Activated naive CD8-positive, alpha-beta T cell (primary cell): Measurements from ENCODE around the gene PSMD7.

Experiments used
- H3K27ac Mint-ChIP-seq: one replicate; pipeline ENCODE4 v1.8.0; 2021; ENCODE audit warnings: mixed read lengths
- H3K27me3 Mint-ChIP-seq: one replicate; pipeline ENCODE4 v1.8.0; 2021; ENCODE audit warnings: mixed read lengths
- H3K36me3 Mint-ChIP-seq: one replicate; pipeline ENCODE4 v1.8.0; 2021; ENCODE audit warnings: mixed read lengths
- H3K4me1 Mint-ChIP-seq: one replicate; pipeline ENCODE4 v1.8.0; 2021; ENCODE audit warnings: low read depth, mixed read lengths
- H3K4me3 Mint-ChIP-seq: one replicate; pipeline ENCODE4 v1.8.0; 2021; ENCODE audit warnings: mild to moderate bottlenecking, mixed read lengths
- H3K9me3 Mint-ChIP-seq: one replicate; pipeline ENCODE4 v1.8.0; 2021; ENCODE audit warnings: low read depth, mixed read lengths

The PSMD7 gene

GRCh38 chr16:74296432-74297144, at the start of gene PSMD7:
Gene PSMD7, plus strand, starts transcription at chr16:74296814. Its CDS starts 101 bp downstream, at chr16:74296915.
- Mint-ChIP-seq H3K27me3 (no peaks in the 10 kb centered on the region), H3K4me3 (peak within 1 kb of the TSS; percentile 95), H3K36me3 (peaks cover 7% of the 10 kb centered on the region), H3K9me3 (no peaks in the 10 kb centered on the region), H3K27ac (peak within 1 kb of the TSS; percentile 96), H3K4me1 (peaks cover 36% of the 10 kb centered on the region)

- Mint-ChIP-seq H3K4me1 (no peaks in the 10 kb centered on the region), H3K27ac (no peak overlapping the region), H3K9me3 (no peaks in the 10 kb centered on the region), H3K27me3 (peaks cover 6% of the 10 kb centered on the region), H3K4me3 (no peak overlapping the region), H3K36me3 (no peaks in the 10 kb centered on the region)
Measured at GRCh38 chr16:74249254-74249653, 47.4 kb upstream of the PSMD7 start.

- H3K36me3 Mint-ChIP-seq, result no peaks in the 10 kb centered on the region
- H3K4me3 Mint-ChIP-seq, result no peak overlapping the region
- H3K9me3 Mint-ChIP-seq, result no peaks in the 10 kb centered on the region
Measured at GRCh38 chr16:74249846-74250245, 46.8 kb upstream of the PSMD7 start.

DNA sequence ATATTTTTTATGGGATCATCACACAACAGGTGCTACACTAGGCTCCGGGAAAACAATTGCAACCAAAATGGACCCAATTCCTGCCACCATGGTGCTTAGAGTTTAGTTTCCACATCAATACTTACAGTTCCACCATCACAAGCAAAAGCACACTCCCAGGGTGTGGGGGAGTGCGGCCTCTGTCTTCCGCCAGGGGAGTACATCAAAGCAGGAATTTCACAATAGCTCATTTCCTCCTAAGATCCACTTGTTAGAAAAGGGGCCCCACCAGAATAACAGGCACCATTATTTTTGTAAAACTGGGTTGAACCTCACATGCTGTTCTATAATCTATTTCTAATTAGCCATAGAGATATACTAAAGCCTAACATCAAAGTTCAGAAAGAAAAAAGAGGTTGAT, 44.3 kb upstream of the PSMD7 start:
- Mint-ChIP-seq H3K4me3 (no peak overlapping the region), H3K9me3 (no peaks in the 10 kb centered on the region), H3K4me1 (no peaks in the 10 kb centered on the region), H3K36me3 (no peaks in the 10 kb centered on the region), H3K27me3 (peaks cover 6% of the 10 kb centered on the region), H3K27ac (no peak overlapping the region)

More at GRCh38 chr16:74249846-74250245, 46.8 kb upstream of the PSMD7 start:
- H3K4me1 Mint-ChIP-seq, result no peaks in the 10 kb centered on the region
- H3K27ac Mint-ChIP-seq, result no peak overlapping the region
- H3K27me3 Mint-ChIP-seq, result peaks cover 6% of the 10 kb centered on the region

DNA sequence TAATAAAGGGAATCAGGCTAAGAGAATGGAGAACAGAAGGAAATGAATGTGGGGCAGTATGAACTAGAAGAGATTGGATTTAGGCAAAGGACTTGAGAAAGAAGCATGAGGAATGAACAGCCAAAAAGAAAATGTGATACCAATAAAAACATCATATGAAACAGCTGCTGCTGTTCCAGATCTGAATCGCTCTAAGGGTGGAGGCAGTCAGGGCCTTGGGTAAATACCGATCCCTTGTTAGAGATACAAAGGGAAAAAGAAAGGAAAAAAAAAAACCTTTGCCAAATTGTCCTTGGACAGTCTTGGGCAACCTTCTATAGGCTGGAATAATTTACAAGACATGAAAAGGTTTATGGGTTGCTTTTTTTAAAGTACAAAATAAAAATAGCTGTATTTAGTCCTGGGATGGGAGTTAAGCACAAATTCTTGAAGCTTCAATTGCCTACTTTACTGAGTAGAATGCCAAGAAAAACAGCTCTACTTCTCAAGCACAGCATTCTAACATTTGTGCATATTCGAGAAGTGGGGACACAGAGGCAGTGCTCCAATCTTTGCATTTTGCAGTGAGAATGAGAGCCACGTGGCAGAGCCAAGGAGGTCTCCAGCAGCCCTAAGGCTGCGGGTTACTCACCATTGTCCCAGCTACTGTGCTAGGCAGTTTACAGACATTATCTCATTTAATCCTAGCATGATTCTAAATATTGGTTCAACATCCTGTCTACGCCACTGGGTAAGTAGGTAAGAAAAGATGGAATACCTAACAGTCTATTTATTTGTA, 43.3 kb upstream of the PSMD7 start:
- no peak overlapping the region for H3K27ac Mint-ChIP-seq
- no peak overlapping the region for H3K4me3 Mint-ChIP-seq
- H3K27me3 Mint-ChIP-seq, result peaks cover 5% of the 10 kb centered on the region
- H3K9me3 Mint-ChIP-seq, result no peaks in the 10 kb centered on the region
- no peaks in the 10 kb centered on the region for H3K4me1 Mint-ChIP-seq
- no peaks in the 10 kb centered on the region for H3K36me3 Mint-ChIP-seq

GRCh38 chr16:74257061-74257460, 39.6 kb upstream of the PSMD7 start:
- no peaks in the 10 kb centered on the region for H3K27me3 Mint-ChIP-seq
- no peak overlapping the region for H3K27ac Mint-ChIP-seq
- H3K4me1 Mint-ChIP-seq, result no peaks in the 10 kb centered on the region
- no peaks in the 10 kb centered on the region for H3K36me3 Mint-ChIP-seq
- no peaks in the 10 kb centered on the region for H3K9me3 Mint-ChIP-seq
- no peak overlapping the region for H3K4me3 Mint-ChIP-seq

DNA sequence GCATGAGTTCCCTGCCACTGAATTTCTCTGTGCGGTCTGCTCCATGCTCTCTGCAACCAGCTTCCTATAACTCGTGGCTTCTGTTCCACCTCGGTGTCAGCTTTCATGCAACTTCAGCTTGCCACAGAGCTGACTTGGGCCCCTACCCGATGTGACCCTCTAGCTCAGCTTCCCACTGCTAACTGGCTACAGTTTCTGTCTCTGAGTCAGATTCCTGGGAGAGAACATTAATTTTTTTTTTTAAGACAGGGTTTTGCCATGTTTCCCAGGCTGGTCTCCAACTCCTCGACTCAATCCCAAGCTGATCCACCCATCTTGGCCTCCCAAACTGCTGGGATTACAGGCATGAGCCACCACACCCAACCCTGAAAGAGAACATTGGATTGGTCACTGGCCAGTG, 35.5 kb upstream of the PSMD7 start:
- Mint-ChIP-seq H3K27me3 (no peaks in the 10 kb centered on the region), H3K4me1 (no peaks in the 10 kb centered on the region), H3K9me3 (no peaks in the 10 kb centered on the region), H3K36me3 (no peaks in the 10 kb centered on the region), H3K27ac (no peak overlapping the region), H3K4me3 (no peak overlapping the region)

DNA sequence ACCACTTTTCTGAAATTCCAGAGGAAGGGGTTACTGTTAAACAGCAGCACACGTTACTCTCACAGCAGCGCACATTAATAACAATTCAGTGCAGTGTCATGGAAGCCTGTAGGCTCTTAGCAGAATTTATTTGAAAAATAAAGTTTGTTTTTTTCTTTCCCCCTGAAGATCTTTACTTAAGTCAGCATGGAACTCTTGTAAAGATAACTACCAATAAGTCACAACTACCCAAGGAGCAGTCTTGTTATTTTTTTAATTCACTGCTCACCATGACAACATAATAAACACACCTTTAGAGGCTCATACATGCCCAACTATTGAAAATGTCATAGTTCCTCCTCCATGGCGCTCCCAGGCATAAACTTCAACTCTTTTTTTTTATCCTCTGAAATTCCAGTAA, 31.8 kb upstream of the PSMD7 start:
- Mint-ChIP-seq H3K9me3 (no peaks in the 10 kb centered on the region), H3K27me3 (no peaks in the 10 kb centered on the region), H3K36me3 (no peaks in the 10 kb centered on the region), H3K4me3 (no peak overlapping the region), H3K4me1 (no peaks in the 10 kb centered on the region), H3K27ac (no peak overlapping the region)

- Mint-ChIP-seq H3K36me3 (no peaks in the 10 kb centered on the region), H3K4me3 (no peak overlapping the region), H3K4me1 (no peaks in the 10 kb centered on the region), H3K9me3 (no peaks in the 10 kb centered on the region), H3K27ac (no peak overlapping the region), H3K27me3 (peaks cover 3% of the 10 kb centered on the region)
Measured at GRCh38 chr16:74268372-74268782, 28.2 kb upstream of the PSMD7 start.

GRCh38 chr16:74271872-74272271, 24.7 kb upstream of the PSMD7 start:
- Mint-ChIP-seq H3K27ac (no peak overlapping the region), H3K27me3 (peaks cover 11% of the 10 kb centered on the region), H3K9me3 (no peaks in the 10 kb centered on the region), H3K4me1 (no peaks in the 10 kb centered on the region), H3K36me3 (no peaks in the 10 kb centered on the region), H3K4me3 (no peak overlapping the region)

DNA sequence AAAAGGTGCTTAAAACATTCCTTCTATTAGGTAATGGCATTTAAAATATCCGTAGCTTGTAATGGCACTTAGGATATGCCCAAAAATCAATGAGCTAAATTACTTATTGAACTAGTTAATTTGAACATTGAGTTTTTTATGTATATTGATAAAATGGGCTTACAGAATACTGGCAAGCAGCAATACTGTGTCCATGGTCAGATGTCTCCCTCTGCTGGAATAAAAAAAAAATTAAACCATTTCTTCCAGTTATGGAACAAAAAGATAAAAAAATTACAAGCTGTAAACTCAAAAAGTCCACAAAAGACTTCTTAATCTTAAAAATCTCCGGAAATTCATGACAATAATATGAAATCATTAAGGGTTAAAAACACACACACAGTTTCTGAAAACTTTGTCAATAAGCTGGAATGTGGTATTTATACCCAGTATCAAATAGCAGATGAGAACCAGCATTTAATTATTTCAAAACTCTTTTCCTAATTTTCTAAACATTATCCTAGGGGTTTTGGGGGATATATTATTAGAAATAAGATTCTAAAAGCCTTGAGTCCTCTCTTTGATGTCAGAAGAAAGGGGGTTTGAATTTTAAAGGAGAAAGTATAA, 21.5 kb upstream of the PSMD7 start:
- H3K4me3 Mint-ChIP-seq, result no peak overlapping the region
- peaks cover 11% of the 10 kb centered on the region for H3K27me3 Mint-ChIP-seq
- H3K27ac Mint-ChIP-seq, result no peak overlapping the region
- peaks cover 7% of the 10 kb centered on the region for H3K36me3 Mint-ChIP-seq
- H3K4me1 Mint-ChIP-seq, result no peaks in the 10 kb centered on the region
- H3K9me3 Mint-ChIP-seq, result peaks cover 6% of the 10 kb centered on the region

DNA sequence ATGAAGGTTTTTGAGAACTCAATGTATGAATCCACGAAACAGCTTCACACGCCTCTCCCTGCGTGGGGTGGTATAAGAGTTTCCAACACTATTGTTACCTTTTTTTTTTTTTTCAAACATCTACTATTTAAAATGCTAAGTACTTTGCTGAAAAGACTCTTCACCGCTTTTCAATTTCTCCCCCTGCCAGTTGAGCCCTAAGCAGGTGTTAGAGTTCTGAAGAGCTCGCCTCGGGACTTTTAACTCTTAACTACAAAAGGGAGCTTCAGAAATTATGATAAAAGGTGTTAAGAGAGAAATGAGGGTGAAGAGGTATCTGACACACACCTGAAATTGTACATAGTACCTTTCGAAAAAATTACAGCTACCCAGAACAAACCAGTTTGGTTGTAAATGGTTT, 20.9 kb upstream of the PSMD7 start:
- no peaks in the 10 kb centered on the region for H3K4me1 Mint-ChIP-seq
- peaks cover 11% of the 10 kb centered on the region for H3K27me3 Mint-ChIP-seq
- peaks cover 6% of the 10 kb centered on the region for H3K9me3 Mint-ChIP-seq
- no peak overlapping the region for H3K27ac Mint-ChIP-seq
- peaks cover 7% of the 10 kb centered on the region for H3K36me3 Mint-ChIP-seq
- H3K4me3 Mint-ChIP-seq, result no peak overlapping the region

DNA sequence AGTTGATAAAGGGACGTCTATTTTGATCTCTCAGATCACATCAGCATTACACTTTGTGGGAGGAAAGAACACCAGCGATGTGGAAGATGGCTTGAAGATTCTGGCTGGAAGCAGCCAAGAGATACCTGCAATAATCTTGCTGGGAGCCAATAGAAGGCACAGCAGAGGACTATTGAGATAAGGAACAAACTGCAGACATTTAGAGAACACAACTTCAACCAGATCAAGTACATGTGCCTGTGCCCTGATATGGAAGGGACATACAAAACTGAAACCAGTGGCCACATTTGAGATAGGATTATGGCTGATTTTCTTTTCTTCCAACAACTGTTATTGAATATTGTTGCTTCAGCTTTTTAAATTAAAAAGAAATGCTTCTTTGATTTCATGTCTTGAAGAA, 18.6 kb upstream of the PSMD7 start:
- Mint-ChIP-seq H3K27ac (no peak overlapping the region), H3K4me3 (no peak overlapping the region), H3K36me3 (peaks cover 7% of the 10 kb centered on the region), H3K9me3 (peaks cover 6% of the 10 kb centered on the region), H3K27me3 (peaks cover 9% of the 10 kb centered on the region), H3K4me1 (no peaks in the 10 kb centered on the region)

GRCh38 chr16:74279266-74279665, 17.3 kb upstream of the PSMD7 start:
- no peaks in the 10 kb centered on the region for H3K4me1 Mint-ChIP-seq
- no peak overlapping the region for H3K27ac Mint-ChIP-seq
- peaks cover 5% of the 10 kb centered on the region for H3K27me3 Mint-ChIP-seq
- H3K4me3 Mint-ChIP-seq, result no peak overlapping the region
- H3K9me3 Mint-ChIP-seq, result peaks cover 6% of the 10 kb centered on the region
- peaks cover 7% of the 10 kb centered on the region for H3K36me3 Mint-ChIP-seq

- H3K27ac Mint-ChIP-seq, result no peak overlapping the region
- H3K9me3 Mint-ChIP-seq, result peaks cover 6% of the 10 kb centered on the region
- no peak overlapping the region for H3K4me3 Mint-ChIP-seq
- H3K4me1 Mint-ChIP-seq, result no peaks in the 10 kb centered on the region
- peaks cover 7% of the 10 kb centered on the region for H3K36me3 Mint-ChIP-seq
- H3K27me3 Mint-ChIP-seq, result no peaks in the 10 kb centered on the region
Measured at GRCh38 chr16:74279805-74280204, 16.8 kb upstream of the PSMD7 start.
